Endothelial cell of umbilical vein (primary cell): Measurements from ENCODE around the gene MITF. TPM values are rescaled to one million over a fixed set of nuclear protein-coding genes. Genes with fewer than 3 reads are reported as not detected.

ENCODE experiments used
- BruUV-seq: library from RNA; stranded (reverse); fragments of 400-500 nt; replicated peaks from 2 replicates; lab custom pipeline; 2021; lab: Mats Ljungman, UMichigan
- CTCF ChIA-PET: fragments of 300-600, 350-600 bp; sonication (Branson Sonifier 250); formaldehyde crosslinking; loops from one replicate; lab custom pipeline; 2021; ENCODE audit warnings: antibody characterized with exemption, inconsistent platforms; lab: Charles Lee
- POLR2A ChIA-PET: fragments of 300-600, 350-600 bp; sonication (Branson Sonifier 250); formaldehyde crosslinking; loops from one replicate; lab custom pipeline; 2021; ENCODE audit warnings: antibody characterized with exemption, inconsistent platforms; lab: Charles Lee
- DNase-seq: peaks from one replicate; pipeline ENCODE4 v3.0.0-alpha.2; 2011; ENCODE audit warnings: low read depth, low spot score
- FAIRE-seq: peaks from 2 replicates; lab custom pipeline; 2011; peaks lifted over from hg19 to GRCh38; lab: Jason Lieb, UNC
- H2AFZ ChIP-seq: 2 replicates; pipeline ENCODE4 v1.6.0; 2012; ENCODE audit warnings: low read depth, low read length, control low read depth, inconsistent platforms
- H3K27ac ChIP-seq: 2 replicates; pipeline ENCODE4 v1.5.1; 2011; ENCODE audit warnings: low read depth, mild to moderate bottlenecking, control low read depth, low read length, moderate library complexity; ENCODE audit not compliant: insufficient read depth
- H3K27me3 ChIP-seq, 2 experiments: 2 replicates each; pipeline versions ENCODE4 v1.6.0 to v1.6.1; 2011; ENCODE audit warnings: low read length in 2 of 2, mixed read lengths in 1 of 2; ENCODE audit not compliant: control insufficient read depth in 2 of 2, insufficient read depth in 2 of 2
- H3K36me3 ChIP-seq, 2 experiments: 2 replicates in 1 of 2; 3 replicates in 1 of 2; pipeline ENCODE4 v1.5.1; 2011; ENCODE audit warnings: low read length in 2 of 2, mild to moderate bottlenecking in 1 of 2, moderate library complexity in 1 of 2; ENCODE audit not compliant: control insufficient read depth in 2 of 2, insufficient read depth in 2 of 2; ENCODE audit errors: extremely low read depth in 1 of 2
- H3K4me1 ChIP-seq: 3 replicates; pipeline ENCODE4 v1.5.1; 2011; ENCODE audit warnings: mild to moderate bottlenecking, low read length; ENCODE audit not compliant: control insufficient read depth, insufficient read depth; ENCODE audit errors: extremely low read depth
- H3K4me2 ChIP-seq: 2 replicates; pipeline ENCODE4 v1.6.1; 2011; ENCODE audit warnings: low read length, control low read depth, mixed read lengths; ENCODE audit not compliant: insufficient read depth
- H3K4me3 ChIP-seq, 3 experiments: fragments of 200-600 bp in 1 of 3; sonication (generic), shearing (Covaris generic) in 1 of 3; replicated peaks in 1 of 3; 2 replicates each; pipeline ENCODE4 v1.5.1; 2011 to 2016; ENCODE audit warnings: control low read depth in 3 of 3, low read length in 3 of 3, mild to moderate bottlenecking in 2 of 3, inconsistent platforms in 1 of 3, low read depth in 1 of 3, moderate library complexity in 1 of 3; ENCODE audit not compliant: insufficient read depth in 1 of 3
- H3K79me2 ChIP-seq: 2 replicates; pipeline ENCODE4 v1.6.0; 2012; ENCODE audit warnings: low read length, inconsistent platforms; ENCODE audit not compliant: control insufficient read depth, insufficient read depth
- H3K9ac ChIP-seq: replicated peaks from 2 replicates; pipeline ENCODE3; 2011; ENCODE audit warnings: low read length, control low read depth; ENCODE audit not compliant: insufficient read depth; ENCODE audit errors: extremely low read depth
- H3K9me1 ChIP-seq: replicated peaks from 3 replicates; pipeline ENCODE4 v1.6.0; 2011; ENCODE audit warnings: mild to moderate bottlenecking, low read length; ENCODE audit not compliant: control insufficient read depth, insufficient read depth; ENCODE audit errors: extremely low read depth
- H3K9me3 ChIP-seq: replicated peaks from 2 replicates; pipeline ENCODE4 v1.5.1; 2012; ENCODE audit warnings: low read length, inconsistent platforms; ENCODE audit not compliant: control insufficient read depth, insufficient read depth
- H4K20me1 ChIP-seq: replicated peaks from 2 replicates; pipeline ENCODE3; 2011; ENCODE audit warnings: mild to moderate bottlenecking, low read length; ENCODE audit not compliant: control insufficient read depth, insufficient read depth; ENCODE audit errors: extremely low read depth
- CTCF ChIP-seq, 2 donors: IDR thresholded peaks; 1 replicate in 1 of 2; 2 replicates in 1 of 2; pipeline ENCODE4 v1.5.1; 2011; ENCODE audit warnings: low read length in 2 of 2, mild to moderate bottlenecking in 2 of 2, moderate library complexity in 2 of 2, control low read depth in 1 of 2, inconsistent platforms in 1 of 2, low read depth in 1 of 2; ENCODE audit not compliant: insufficient read depth in 1 of 2; ENCODE audit errors: extremely low read depth in 1 of 2
- EZH2 ChIP-seq: IDR thresholded peaks from 2 replicates; pipeline ENCODE4 v1.6.1; 2012; ENCODE audit warnings: borderline replicate concordance, low read depth, mild to moderate bottlenecking, moderate library complexity, low read length, inconsistent platforms; ENCODE audit not compliant: severe bottlenecking
- FOS ChIP-seq: IDR thresholded peaks from 2 replicates; pipeline ENCODE4 v1.6.1; 2011; ENCODE audit warnings: mild to moderate bottlenecking, low read length, moderate library complexity, borderline replicate concordance; ENCODE audit not compliant: insufficient read depth
- GATA2 ChIP-seq: IDR thresholded peaks from 2 replicates; pipeline ENCODE4 v1.7.0; 2011; ENCODE audit warnings: low read depth, mild to moderate bottlenecking, moderate library complexity, mixed read lengths, low read length; ENCODE audit not compliant: insufficient read length, insufficient read depth
- JUN ChIP-seq: IDR thresholded peaks from 2 replicates; pipeline ENCODE4 v1.6.1; 2011; ENCODE audit warnings: borderline replicate concordance, low read depth; ENCODE audit not compliant: insufficient read length, insufficient read depth
- MYC ChIP-seq: IDR thresholded peaks from one replicate; pipeline ENCODE4 v1.6.1; 2011; ENCODE audit warnings: mild to moderate bottlenecking, low read depth, low read length
- POLR2A ChIP-seq: IDR thresholded peaks from 2 replicates; pipeline ENCODE4 v1.6.1; 2012; ENCODE audit warnings: low read depth, mild to moderate bottlenecking, control low read depth, low read length
- POLR2AphosphoS5 ChIP-seq: IDR thresholded peaks from 2 replicates; pipeline ENCODE4 v1.6.1; 2012; ENCODE audit warnings: low read depth, mild to moderate bottlenecking, control low read depth, low read length, moderate library complexity; ENCODE audit not compliant: insufficient read depth
- dilution Hi-C: fragments of 300-500 bp; cut with MboI; formaldehyde crosslinking; loops from one replicate; pipeline ENCODE4 v1.15.0; 2019; ENCODE audit warnings: low sequenced_read_pairs; ENCODE audit not compliant: extremely low pct_ligation_motif_present
- intact Hi-C: fragments of 100-400 bp; cut with micrococcal nuclease; formaldehyde crosslinking; loops from one replicate; pipeline ENCODE4 v1.10.0; 2022
- polyA plus RNA-seq, 4 experiments: library from polyadenylated mRNA; depleted of rRNA in 3 of 4; stranded (reverse) in 3 of 4; unstranded in 1 of 4; fragments of >200 nt; gene quantifications; 2 replicates each; pipeline versions ENCODE4 v1.2.1 to v1.2.3, GENCODE V29; 2011 to 2012; ENCODE audit warnings: missing spikeins in 1 of 4
- total RNA-seq: library from RNA; stranded (reverse); gene quantifications from 2 replicates; pipeline ENCODE4 v1.2.3, GENCODE V29; 2021
- TF ChIP-seq, protein P1 (sequence below): IDR thresholded peaks from 2 replicates; pipeline ENCODE4 v1.6.1; 2011; ENCODE audit not compliant: insufficient read depth, insufficient read length

The MITF gene
- total and polyA plus RNA-seq, 2 donors (not counting 3 experiments of a cell fraction or from before 2014, with no cell fraction given) = 1.6 to 2.5 TPM

DNA sequence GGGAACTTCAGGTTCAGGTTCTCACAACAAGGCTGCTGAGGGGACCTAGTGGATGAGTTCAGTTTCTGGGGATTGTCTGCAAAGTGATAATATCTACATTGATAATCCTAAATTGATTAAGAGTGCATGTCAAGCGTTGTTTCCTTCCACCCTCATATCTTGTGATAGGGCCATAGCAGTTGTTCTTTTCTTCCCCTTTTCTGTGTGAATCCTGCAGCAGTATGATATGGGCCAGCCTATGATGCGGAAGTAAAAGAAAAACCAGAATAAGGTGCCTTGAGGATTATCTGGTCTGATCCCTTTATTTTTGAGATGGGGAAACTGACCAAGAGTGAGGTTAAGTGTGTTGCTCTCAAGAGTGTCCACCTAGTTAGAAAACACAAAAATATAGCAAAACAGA, 86.2 kb downstream of the MITF start:
- dilution Hi-C loops (no loop called here), intact Hi-C loops (no loop called here)
- Histone ChIP-seq H3K9ac (no peak overlapping the region), H3K27ac (no peak overlapping the region), H3K79me2 (no peaks in the 10 kb centered on the region), H3K4me2 (no peak overlapping the region), H4K20me1 (no peaks in the 10 kb centered on the region), H3K36me3 (no peaks in the 10 kb centered on the region), H3K27me3 (no peaks in the 10 kb centered on the region), H3K9me1 (no peaks in the 10 kb centered on the region), H3K9me3 (no peaks in the 10 kb centered on the region), H3K4me3 (no peak overlapping the region), H2AFZ (no peak overlapping the region), H3K4me1 (no peaks in the 10 kb centered on the region)
- DNase-seq (no peak), FAIRE-seq (no peak)
- POLR2A ChIA-PET = no interaction called here
- CTCF ChIA-PET = no interaction called here
- TF ChIP-seq GATA2 (no peak), EZH2 (no peak), JUN (no peak), POLR2AphosphoS5 (no peak)
- BruUV-seq = no TSS peak

GRCh38 chr3:69827127-69827526, 87.9 kb downstream of the MITF start:
- Histone ChIP-seq H3K4me2 (no peak overlapping the region), H3K9me3 (no peaks in the 10 kb centered on the region), H3K4me1 (no peaks in the 10 kb centered on the region), H3K36me3 (no peaks in the 10 kb centered on the region), H3K9ac (no peak overlapping the region), H3K79me2 (no peaks in the 10 kb centered on the region), H3K27me3 (no peaks in the 10 kb centered on the region), H2AFZ (no peak overlapping the region), H4K20me1 (no peaks in the 10 kb centered on the region), H3K9me1 (no peaks in the 10 kb centered on the region), H3K4me3 (no peak overlapping the region), H3K27ac (no peak overlapping the region)
- DNase-seq = no peak
- no peak for FAIRE-seq
- ChIA-PET CTCF (interaction anchor here (1.5 kb wide), 1 partner anchor 136 kb away, joined by 5 read pairs; no protein-coding TSS in a partner anchor), POLR2A (no interaction called here)
- dilution Hi-C loops = no loop called here
- TF ChIP-seq CTCF (IDR thresholded peaks at IDR 0.05; ENCODE audit: extremely low read depth in 1 of 2, insufficient read depth in 1 of 2, low read depth in 1 of 2, low read length in 2 of 2) (no peak), GATA2 (no peak), POLR2A (no peak), EZH2 (no peak), FOS (no peak), JUN (no peak), POLR2AphosphoS5 (no peak), MYC (no peak)
- TF ChIP-seq, protein P1, sequence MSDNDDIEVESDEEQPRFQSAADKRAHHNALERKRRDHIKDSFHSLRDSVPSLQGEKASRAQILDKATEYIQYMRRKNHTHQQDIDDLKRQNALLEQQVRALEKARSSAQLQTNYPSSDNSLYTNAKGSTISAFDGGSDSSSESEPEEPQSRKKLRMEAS = no peak
- no TSS peak for BruUV-seq
- intact Hi-C loops = no loop called here
